Measurements from ENCODE around the gene EEF1A2.

The EEF1A2 gene

DNA sequence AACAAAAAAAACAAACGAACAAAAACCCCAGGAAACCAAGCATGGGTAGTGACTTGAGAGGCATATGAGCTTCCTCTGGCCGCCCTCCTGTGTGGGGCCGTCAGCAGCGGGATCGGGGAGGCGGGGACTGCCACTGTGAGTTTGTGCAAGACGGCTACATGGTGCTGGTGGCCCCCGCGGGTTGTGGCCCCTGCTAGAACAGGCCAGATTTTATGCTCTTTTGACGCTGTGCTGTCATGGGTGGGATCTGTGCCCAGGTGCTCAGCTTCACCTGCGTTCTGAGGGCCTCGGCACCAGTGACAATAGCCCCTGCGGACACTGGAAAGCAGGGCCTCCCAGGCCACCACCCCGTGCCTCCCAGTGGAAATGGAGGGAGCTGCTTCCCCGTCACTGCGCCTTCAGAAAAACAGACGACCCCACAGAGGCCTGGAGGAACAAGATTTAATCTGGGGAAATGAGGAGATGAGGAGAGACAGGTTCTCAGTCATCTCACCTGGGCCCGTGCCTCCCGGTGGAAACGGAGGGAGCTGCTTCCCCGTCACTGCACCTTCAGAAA is 21.7 kb downstream of the EEF1A2 start:
- H3K9me2 ChIP-seq (replicated peaks; ENCODE audit: control insufficient read depth, low read length), result no peaks in the 10 kb centered on the region
- H3K4me3 ChIP-seq (ENCODE audit: low read length), result no peak overlapping the region
- TF ChIP-seq, protein P1, sequence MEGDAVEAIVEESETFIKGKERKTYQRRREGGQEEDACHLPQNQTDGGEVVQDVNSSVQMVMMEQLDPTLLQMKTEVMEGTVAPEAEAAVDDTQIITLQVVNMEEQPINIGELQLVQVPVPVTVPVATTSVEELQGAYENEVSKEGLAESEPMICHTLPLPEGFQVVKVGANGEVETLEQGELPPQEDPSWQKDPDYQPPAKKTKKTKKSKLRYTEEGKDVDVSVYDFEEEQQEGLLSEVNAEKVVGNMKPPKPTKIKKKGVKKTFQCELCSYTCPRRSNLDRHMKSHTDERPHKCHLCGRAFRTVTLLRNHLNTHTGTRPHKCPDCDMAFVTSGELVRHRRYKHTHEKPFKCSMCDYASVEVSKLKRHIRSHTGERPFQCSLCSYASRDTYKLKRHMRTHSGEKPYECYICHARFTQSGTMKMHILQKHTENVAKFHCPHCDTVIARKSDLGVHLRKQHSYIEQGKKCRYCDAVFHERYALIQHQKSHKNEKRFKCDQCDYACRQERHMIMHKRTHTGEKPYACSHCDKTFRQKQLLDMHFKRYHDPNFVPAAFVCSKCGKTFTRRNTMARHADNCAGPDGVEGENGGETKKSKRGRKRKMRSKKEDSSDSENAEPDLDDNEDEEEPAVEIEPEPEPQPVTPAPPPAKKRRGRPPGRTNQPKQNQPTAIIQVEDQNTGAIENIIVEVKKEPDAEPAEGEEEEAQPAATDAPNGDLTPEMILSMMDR (IDR thresholded peaks at IDR 0.05; ENCODE audit: low read depth, low read length, poor library complexity, severe bottlenecking), result no peak
- TF ChIP-seq EZH2phosphoT487 (IDR thresholded peaks at IDR 0.05; ENCODE audit: borderline replicate concordance, low read length), result no peak
- H3K9me3 ChIP-seq (ENCODE audit: control insufficient read depth, insufficient read depth, low read length), result no peaks in the 10 kb centered on the region
- no peaks in the 10 kb centered on the region for H3F3A ChIP-seq (ENCODE audit: control insufficient read depth, insufficient read depth)
- H3K36me3 ChIP-seq (ENCODE audit: control insufficient read depth, low read length), result no peaks in the 10 kb centered on the region
- H4K20me1 ChIP-seq (ENCODE audit: control insufficient read depth, insufficient read depth, low read depth, low read length), result no peaks in the 10 kb centered on the region
- H3K27me3 ChIP-seq (ENCODE audit: control insufficient read depth, low read length), result peaks cover 21% of the 10 kb centered on the region
- no peaks in the 10 kb centered on the region for H3K79me2 ChIP-seq (ENCODE audit: control insufficient read depth, low read length)
- H3K4me2 ChIP-seq (ENCODE audit: low read length), result no peak overlapping the region
- H3K4me1 ChIP-seq (ENCODE audit: control insufficient read depth, low read length), result no peaks in the 10 kb centered on the region
- no peak overlapping the region for H3K27ac ChIP-seq (ENCODE audit: low read depth, low read length)

DNA sequence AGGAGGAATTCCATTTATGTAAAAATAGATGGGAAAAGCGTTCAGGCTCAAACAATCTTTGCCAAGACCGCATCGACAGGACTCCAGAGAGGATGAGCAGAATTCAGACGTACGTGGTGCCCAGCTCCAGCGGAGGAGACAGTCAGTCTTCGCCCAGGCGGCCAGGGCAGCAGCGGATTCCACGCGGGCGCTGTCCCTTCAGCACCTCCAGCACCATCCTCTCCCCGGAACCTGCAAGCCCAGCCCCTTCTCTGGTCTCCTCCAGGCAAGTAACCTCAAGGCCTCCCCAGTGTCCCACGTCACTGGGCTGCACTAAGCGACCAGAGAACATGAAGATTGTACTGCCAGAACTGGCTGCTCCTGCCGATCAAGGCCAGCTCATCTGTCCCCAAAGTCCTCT is 23.7 kb downstream of the EEF1A2 start:
- H3K9me3 ChIP-seq (ENCODE audit: control insufficient read depth, insufficient read depth, low read length), result no peaks in the 10 kb centered on the region
- H3K27me3 ChIP-seq (ENCODE audit: control insufficient read depth, low read length), result peaks cover 21% of the 10 kb centered on the region
- no peaks in the 10 kb centered on the region for H3K79me2 ChIP-seq (ENCODE audit: control insufficient read depth, low read length)
- no peaks in the 10 kb centered on the region for H3K9me2 ChIP-seq (replicated peaks; ENCODE audit: control insufficient read depth, low read length)
- no peaks in the 10 kb centered on the region for H3K4me1 ChIP-seq (ENCODE audit: control insufficient read depth, low read length)
- no peak overlapping the region for H3K4me2 ChIP-seq (ENCODE audit: low read length)
- no peak overlapping the region for H3K4me3 ChIP-seq (ENCODE audit: low read length)
- H4K20me1 ChIP-seq (ENCODE audit: control insufficient read depth, insufficient read depth, low read depth, low read length), result no peaks in the 10 kb centered on the region
- H3K27ac ChIP-seq (ENCODE audit: low read depth, low read length), result no peak overlapping the region
- TF ChIP-seq, protein P1 (IDR thresholded peaks at IDR 0.05; ENCODE audit: low read depth, low read length, poor library complexity, severe bottlenecking), result no peak
- TF ChIP-seq EZH2phosphoT487 (IDR thresholded peaks at IDR 0.05; ENCODE audit: borderline replicate concordance, low read length), result no peak
- no peaks in the 10 kb centered on the region for H3F3A ChIP-seq (ENCODE audit: control insufficient read depth, insufficient read depth)
- no peaks in the 10 kb centered on the region for H3K36me3 ChIP-seq (ENCODE audit: control insufficient read depth, low read length)

DNA sequence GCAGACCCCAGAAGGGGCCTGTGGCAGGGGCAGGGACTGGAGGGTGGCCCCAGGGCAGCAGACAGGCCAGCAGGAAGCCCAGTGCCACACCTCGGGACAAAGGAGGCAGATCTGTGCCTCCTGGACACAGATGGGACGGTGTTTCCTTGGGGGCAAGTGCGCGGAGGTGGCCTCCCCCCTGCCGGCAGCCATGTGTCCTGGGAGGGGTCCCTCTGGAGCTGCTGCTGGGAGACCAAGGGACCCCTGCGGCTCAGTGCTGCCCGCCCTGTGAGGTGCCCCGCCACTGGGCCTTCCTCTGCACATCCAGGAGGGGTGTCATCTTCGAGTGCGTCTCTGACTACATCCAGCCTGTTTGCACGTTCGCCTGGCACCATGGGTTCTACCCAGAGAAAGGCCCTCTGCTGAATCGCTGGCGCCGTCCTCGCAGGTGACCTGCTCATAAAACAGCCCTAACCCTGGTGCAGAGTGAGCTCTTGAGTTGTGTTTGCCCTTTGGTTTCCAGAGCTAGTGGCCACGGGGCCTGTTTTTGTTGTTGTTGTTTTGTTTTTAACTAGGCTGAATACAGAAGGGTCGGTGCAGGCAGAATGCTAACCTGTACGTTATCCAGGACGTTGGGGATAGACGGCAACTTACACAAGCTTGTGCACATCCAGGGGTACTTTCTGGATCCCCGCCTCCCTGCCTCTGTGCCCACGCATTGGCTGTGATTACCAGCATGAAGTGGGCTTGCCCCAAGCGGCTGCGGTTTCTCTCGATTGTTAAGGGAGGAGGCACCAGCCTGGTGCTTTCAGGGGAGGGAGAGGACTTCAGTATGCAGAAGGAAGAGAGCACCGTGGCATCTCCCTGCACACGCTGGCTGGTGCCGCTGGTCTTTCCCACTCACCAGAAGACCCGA is 25.1 kb downstream of the EEF1A2 start:
- Histone ChIP-seq H3K27me3 (ENCODE audit: control insufficient read depth, low read length) (peaks cover 21% of the 10 kb centered on the region), H3K9me3 (ENCODE audit: control insufficient read depth, insufficient read depth, low read length) (no peaks in the 10 kb centered on the region), H4K20me1 (ENCODE audit: control insufficient read depth, insufficient read depth, low read depth, low read length) (no peaks in the 10 kb centered on the region), H3K4me3 (ENCODE audit: low read length) (no peak overlapping the region), H3K4me1 (ENCODE audit: control insufficient read depth, low read length) (no peaks in the 10 kb centered on the region), H3K27ac (ENCODE audit: low read depth, low read length) (no peak overlapping the region), H3K4me2 (ENCODE audit: low read length) (no peak overlapping the region), H3F3A (ENCODE audit: control insufficient read depth, insufficient read depth) (no peaks in the 10 kb centered on the region), H3K36me3 (ENCODE audit: control insufficient read depth, low read length) (no peaks in the 10 kb centered on the region), H3K9me2 (replicated peaks; ENCODE audit: control insufficient read depth, low read length) (no peaks in the 10 kb centered on the region), H3K79me2 (ENCODE audit: control insufficient read depth, low read length) (no peaks in the 10 kb centered on the region)
- no peak for TF ChIP-seq EZH2phosphoT487 (IDR thresholded peaks at IDR 0.05; ENCODE audit: borderline replicate concordance, low read length)
- TF ChIP-seq, protein P1 (IDR thresholded peaks at IDR 0.05; ENCODE audit: low read depth, low read length, poor library complexity, severe bottlenecking), result no peak
